SH-SY5Y (cell line): ENCODE measurements around the gene KCNAB2.

ENCODE experiments used
- GATA2 ChIP-seq: IDR thresholded peaks from 2 replicates; pipeline ENCODE4 v1.6.1; 2011; ENCODE audit warnings: mild to moderate bottlenecking, low read depth, low read length
- GATA3 ChIP-seq: IDR thresholded peaks from 2 replicates; pipeline ENCODE4 v1.6.1; 2011; ENCODE audit warnings: low read depth, mild to moderate bottlenecking, low read length, moderate library complexity

GRCh38 chr1:6113745-6114144, 68.1 kb downstream of the KCNAB2 start:
- TF ChIP-seq GATA3, result no peak
- TF ChIP-seq GATA2, result no peak
